Activated CD8-positive, alpha-beta T cell treated with anti-CD3 and anti-CD28 coated beads for 36 hours (primary cell): ENCODE data around the gene RNF130. TPM values are rescaled to one million over a fixed set of nuclear protein-coding genes. Genes with fewer than 3 reads are reported as not detected.

Experiments
- ATAC-seq: fragments of 200-7000 bp; cut with Tn5 transposase; one replicate; pipeline ENCODE4 v1.10.0; 2021; ENCODE audit warnings: mild to moderate bottlenecking, moderate library complexity
- CTCF ChIA-PET: fragments of 350-600 bp; sonication (Branson Sonifier 250); formaldehyde crosslinking; loops from one replicate; lab custom pipeline; 2021; ENCODE audit warnings: antibody characterized with exemption; lab: Charles Lee
- POLR2A ChIA-PET: fragments of 350-600 bp; sonication (Branson Sonifier 250); formaldehyde crosslinking; loops from one replicate; lab custom pipeline; 2021; ENCODE audit warnings: antibody characterized with exemption; lab: Charles Lee
- DNase-seq: peaks from one replicate; pipeline ENCODE4 v3.0.0-alpha.2; 2020
- H3K27ac Mint-ChIP-seq: one replicate; pipeline ENCODE4 v1.8.0; 2021; ENCODE audit warnings: mild to moderate bottlenecking, mixed read lengths
- H3K27me3 Mint-ChIP-seq: one replicate; pipeline ENCODE4 v1.8.0; 2021; ENCODE audit warnings: mixed read lengths
- H3K36me3 Mint-ChIP-seq: one replicate; pipeline ENCODE4 v1.8.0; 2021; ENCODE audit warnings: low read depth, mixed read lengths
- H3K4me1 Mint-ChIP-seq: one replicate; pipeline ENCODE4 v1.8.0; 2021; ENCODE audit warnings: low read depth, mixed read lengths
- H3K4me3 Mint-ChIP-seq: one replicate; pipeline ENCODE4 v1.8.0; 2021; ENCODE audit warnings: mild to moderate bottlenecking, moderate library complexity, mixed read lengths
- H3K9me3 Mint-ChIP-seq: one replicate; pipeline ENCODE4 v1.8.0; 2021; ENCODE audit warnings: mixed read lengths
- CTCF ChIP-seq: fragments of 200-600 bp; IDR thresholded peaks from one replicate; pipeline ENCODE4 v1.8.0; 2022; ENCODE audit warnings: antibody characterized with exemption, mild to moderate bottlenecking
- intact Hi-C: fragments of 100-400 bp; cut with micrococcal nuclease; formaldehyde crosslinking; loops from one replicate; pipeline ENCODE4 v1.10.0; 2022
- total RNA-seq, 2 experiments: library from RNA; stranded (reverse); gene quantifications; one replicate each; pipeline ENCODE4 v1.2.3, GENCODE V29; 2021

Gene RNF130
- total RNA-seq, 2 experiments from 2014 or later: 10.1 to 10.6 TPM

GRCh38 chr5:180102636-180103035, 31.1 kb upstream of the RNF130 start:
- CTCF ChIA-PET: no interaction called here
- H3K4me1 Mint-ChIP-seq: no peaks in the 10 kb centered on the region

GRCh38 chr5:180101451-180102105, 30.0 kb upstream of the RNF130 start:
- TF ChIP-seq CTCF: no peak
- no peak overlapping the region for H3K27ac Mint-ChIP-seq
- H3K27me3 Mint-ChIP-seq: peaks cover 2% of the 10 kb centered on the region
- DNase-seq: no peak
- peaks cover 1% of the 10 kb centered on the region for H3K36me3 Mint-ChIP-seq
- intact Hi-C loops: no loop called here
- H3K4me3 Mint-ChIP-seq: no peak overlapping the region
- CTCF ChIA-PET: no interaction called here
- no peaks in the 10 kb centered on the region for H3K4me1 Mint-ChIP-seq
- ATAC-seq: no peak
- POLR2A ChIA-PET: no interaction called here
- peaks cover 5% of the 10 kb centered on the region for H3K9me3 Mint-ChIP-seq

More at GRCh38 chr5:180102636-180103035, 31.1 kb upstream of the RNF130 start:
- H3K27me3 Mint-ChIP-seq: peaks cover 4% of the 10 kb centered on the region
- H3K4me3 Mint-ChIP-seq: no peak overlapping the region
- DNase-seq: no peak
- H3K36me3 Mint-ChIP-seq: peaks cover 1% of the 10 kb centered on the region
- POLR2A ChIA-PET: no interaction called here
- no peak for ATAC-seq
- no peak for TF ChIP-seq CTCF
- peaks cover 10% of the 10 kb centered on the region for H3K9me3 Mint-ChIP-seq
- no peak overlapping the region for H3K27ac Mint-ChIP-seq
- intact Hi-C loops: no loop called here

GRCh38 chr5:180100621-180101450, 29.3 kb upstream of the RNF130 start:
- H3K27ac Mint-ChIP-seq: no peak overlapping the region
- CTCF ChIA-PET: no interaction called here
- no peaks in the 10 kb centered on the region for H3K27me3 Mint-ChIP-seq
- DNase-seq (no peak), ATAC-seq (no peak)
- H3K4me3 Mint-ChIP-seq: no peak overlapping the region
- intact Hi-C loops: no loop called here
- H3K4me1 Mint-ChIP-seq: no peaks in the 10 kb centered on the region
- H3K9me3 Mint-ChIP-seq: no peaks in the 10 kb centered on the region
- H3K36me3 Mint-ChIP-seq: no peaks in the 10 kb centered on the region
- TF ChIP-seq CTCF: no peak
- POLR2A ChIA-PET: no interaction called here

GRCh38 chr5:180099733-180100611, 28.4 kb upstream of the RNF130 start:
- CTCF ChIA-PET: interaction anchor here (0.9 kb wide), 2 partner anchors 9 to 216 kb away, joined by 3 read pairs; no protein-coding TSS in a partner anchor
- H3K27ac Mint-ChIP-seq: no peak overlapping the region

More at GRCh38 chr5:180099733-180100611, 28.4 kb upstream of the RNF130 start:
- POLR2A ChIA-PET: no interaction called here
- DNase-seq: no peak
- Mint-ChIP-seq H3K27me3 (no peaks in the 10 kb centered on the region), H3K36me3 (no peaks in the 10 kb centered on the region), H3K4me1 (no peaks in the 10 kb centered on the region), H3K9me3 (no peaks in the 10 kb centered on the region), H3K4me3 (no peak overlapping the region)
- no peak for TF ChIP-seq CTCF
- no peak for ATAC-seq
- intact Hi-C loops: no loop called here
